Hepatocyte (in vitro differentiated cells): ENCODE results near the gene ENG. TPM values are rescaled to one million over a fixed set of nuclear protein-coding genes. Genes with fewer than 3 reads are reported as not detected.

Source experiments
- DNase-seq: peaks from one replicate; pipeline ENCODE4 v3.0.0-alpha.2; 2016; ENCODE audit warnings: low spot score
- H2AFZ ChIP-seq: fragments of 200-600 bp; sonication (generic); 2 replicates; pipeline ENCODE4 v1.6.0; 2016; ENCODE audit warnings: antibody characterized with exemption, mild to moderate bottlenecking
- H3K27ac ChIP-seq: fragments of 200-600 bp; sonication (generic); 2 replicates; pipeline ENCODE4 v1.5.1; 2016; ENCODE audit warnings: mild to moderate bottlenecking
- H3K27me3 ChIP-seq: fragments of 200-600 bp; sonication (generic); 2 replicates; pipeline ENCODE4 v1.6.1; 2016
- H3K36me3 ChIP-seq: fragments of 200-600 bp; sonication (generic); replicated peaks from 2 replicates; pipeline ENCODE4 v1.5.1; 2016; ENCODE audit warnings: low read depth; ENCODE audit not compliant: insufficient read depth
- H3K4me1 ChIP-seq: fragments of 200-600 bp; sonication (generic); 2 replicates; pipeline ENCODE4 v1.5.1; 2016; ENCODE audit warnings: mild to moderate bottlenecking, moderate library complexity; ENCODE audit not compliant: insufficient read depth
- H3K4me2 ChIP-seq: fragments of 200-600 bp; sonication (generic); 2 replicates; pipeline ENCODE4 v1.6.0; 2016
- H3K4me3 ChIP-seq: fragments of 200-600 bp; sonication (generic); 2 replicates; pipeline ENCODE4 v1.5.1; 2016; ENCODE audit warnings: mild to moderate bottlenecking
- H3K79me2 ChIP-seq: fragments of 200-600 bp; sonication (generic); 2 replicates; pipeline ENCODE4 v1.6.0; 2017; ENCODE audit warnings: mild to moderate bottlenecking
- H3K9me2 ChIP-seq: fragments of 200-600 bp; sonication (generic); replicated peaks from 2 replicates; pipeline ENCODE4 v1.6.0; 2017; ENCODE audit warnings: mild to moderate bottlenecking; ENCODE audit not compliant: insufficient read depth
- H3K9me3 ChIP-seq: fragments of 200-600 bp; sonication (generic); 2 replicates; pipeline ENCODE4 v1.5.1; 2016; ENCODE audit warnings: low read depth, mild to moderate bottlenecking
- H4K20me1 ChIP-seq: fragments of 200-600 bp; sonication (generic); 2 replicates; pipeline ENCODE4 v1.6.0; 2016; ENCODE audit warnings: mild to moderate bottlenecking; ENCODE audit not compliant: insufficient read depth, poor library complexity, severe bottlenecking
- CTCF ChIP-seq: fragments of 200-600 bp; sonication (generic); IDR thresholded peaks from 2 replicates; pipeline ENCODE4 v1.5.1; 2016; ENCODE audit warnings: antibody characterized with exemption, mild to moderate bottlenecking; ENCODE audit not compliant: poor library complexity
- EZH2 ChIP-seq: fragments of 200-600 bp; sonication (generic); IDR thresholded peaks from 2 replicates; pipeline ENCODE4 v1.6.1; 2016; ENCODE audit warnings: antibody characterized with exemption, mild to moderate bottlenecking, borderline replicate concordance
- EZH2phosphoT487 ChIP-seq: fragments of 200-600 bp; sonication (generic); IDR thresholded peaks from one replicate; pipeline ENCODE4 v1.6.1; 2018; ENCODE audit warnings: antibody characterized with exemption, mild to moderate bottlenecking, low read depth, moderate library complexity; ENCODE audit not compliant: unreplicated experiment, severe bottlenecking
- WGBS: methylation state at CpG from one replicate; pipeline ENCODE4 v1.1.6; 2016; ENCODE audit warnings: low lambda C conversion rate; ENCODE audit errors: missing lambda C conversion rate; 5-methylcytosine and 5-hydroxymethylcytosine counted together
- polyA plus RNA-seq: library from polyadenylated mRNA; unstranded; fragments of >200 nt; fragmentation: Nextera tagmentation; extraction: Ambion mirVana; gene quantifications from 2 replicates; pipeline ENCODE4 v1.2.1, GENCODE V29; 2016
- total RNA-seq: library from RNA; depleted of rRNA; stranded (reverse); fragments of >200 nt; gene quantifications from 2 replicates; pipeline ENCODE4 v1.2.3, GENCODE V29; 2014

Gene ENG
- total and polyA plus RNA-seq, 2 experiments from 2014 or later = 6.8 to 21.2 TPM

GRCh38 chr9:127813686-127814226, 40.7 kb downstream of the ENG start:
- Histone ChIP-seq H3K79me2 (no peaks in the 10 kb centered on the region), H4K20me1 (no peaks in the 10 kb centered on the region), H3K36me3 (no peaks in the 10 kb centered on the region), H3K4me3 (no peak overlapping the region), H3K4me1 (peaks cover 8% of the 10 kb centered on the region), H3K9me3 (no peaks in the 10 kb centered on the region), H3K4me2 (no peak overlapping the region), H3K27me3 (no peaks in the 10 kb centered on the region), H3K9me2 (no peaks in the 10 kb centered on the region), H2AFZ (no peak overlapping the region), H3K27ac (no peak overlapping the region)
- 86% methylated on average over 9 of the region's 9 CpGs for WGBS
- DNase-seq = no peak
- TF ChIP-seq EZH2 (no peak), CTCF (no peak), EZH2phosphoT487 (no peak)

- no peaks in the 10 kb centered on the region for H3K36me3 ChIP-seq
Measured at GRCh38 chr9:127812936-127813675, 41.4 kb downstream of the ENG start.

GRCh38 chr9:127812011-127812410, 42.4 kb downstream of the ENG start:
- Histone ChIP-seq H2AFZ (no peak overlapping the region), H3K4me2 (no peak overlapping the region), H4K20me1 (no peaks in the 10 kb centered on the region), H3K4me3 (no peak overlapping the region), H3K36me3 (no peaks in the 10 kb centered on the region), H3K27ac (no peak overlapping the region), H3K9me3 (no peaks in the 10 kb centered on the region), H3K4me1 (peaks cover 8% of the 10 kb centered on the region), H3K79me2 (no peaks in the 10 kb centered on the region), H3K9me2 (no peaks in the 10 kb centered on the region), H3K27me3 (no peaks in the 10 kb centered on the region)
- no peak for DNase-seq
- TF ChIP-seq CTCF (no peak), EZH2 (no peak), EZH2phosphoT487 (no peak)
- WGBS = 95% methylated on average over 6 of the region's 6 CpGs

More at GRCh38 chr9:127812936-127813675, 41.4 kb downstream of the ENG start:
- Histone ChIP-seq H3K79me2 (no peaks in the 10 kb centered on the region), H4K20me1 (no peaks in the 10 kb centered on the region), H3K27me3 (no peaks in the 10 kb centered on the region), H3K27ac (no peak overlapping the region), H3K4me1 (peaks cover 8% of the 10 kb centered on the region), H3K9me3 (no peaks in the 10 kb centered on the region), H3K9me2 (no peaks in the 10 kb centered on the region), H3K4me2 (no peak overlapping the region), H3K4me3 (no peak overlapping the region), H2AFZ (no peak overlapping the region)
- 96% methylated on average over 19 of the region's 19 CpGs for WGBS
- DNase-seq = no peak
- TF ChIP-seq CTCF = no peak
- no peak for TF ChIP-seq EZH2phosphoT487
- TF ChIP-seq EZH2 = no peak
